ENCODE results near the gene SLC5A3.

GRCh38 chr21:34046917-34047316, 26.5 kb upstream of the SLC5A3 start:
- TF ChIP-seq CTCF (IDR thresholded peaks at IDR 0.05; ENCODE audit: insufficient read depth, low read length, poor library complexity, severe bottlenecking) (no peak), EZH2phosphoT487 (conservative IDR thresholded peaks at IDR 0.05; ENCODE audit: low read length) (no peak)

Data from SU-DHL-6 (cell line).